Activated CD8-positive, alpha-beta T cell treated with anti-CD3 and anti-CD28 coated beads for 36 hours (primary cell): ENCODE results near the gene ANKRD22. TPM values are rescaled to one million over a fixed set of nuclear protein-coding genes. Genes with fewer than 3 reads are reported as not detected.

ENCODE experiments used
- ATAC-seq: fragments of 200-7000 bp; cut with Tn5 transposase; one replicate; pipeline ENCODE4 v1.10.0; 2021; ENCODE audit warnings: mild to moderate bottlenecking, moderate library complexity
- CTCF ChIA-PET: fragments of 350-600 bp; sonication (Branson Sonifier 250); formaldehyde crosslinking; loops from one replicate; lab custom pipeline; 2021; ENCODE audit warnings: antibody characterized with exemption; lab: Charles Lee
- POLR2A ChIA-PET: fragments of 350-600 bp; sonication (Branson Sonifier 250); formaldehyde crosslinking; loops from one replicate; lab custom pipeline; 2021; ENCODE audit warnings: antibody characterized with exemption; lab: Charles Lee
- DNase-seq: peaks from one replicate; pipeline ENCODE4 v3.0.0-alpha.2; 2020
- H3K27ac Mint-ChIP-seq: one replicate; pipeline ENCODE4 v1.8.0; 2021; ENCODE audit warnings: mild to moderate bottlenecking, mixed read lengths
- H3K27me3 Mint-ChIP-seq: one replicate; pipeline ENCODE4 v1.8.0; 2021; ENCODE audit warnings: mixed read lengths
- H3K36me3 Mint-ChIP-seq: one replicate; pipeline ENCODE4 v1.8.0; 2021; ENCODE audit warnings: low read depth, mixed read lengths
- H3K4me1 Mint-ChIP-seq: one replicate; pipeline ENCODE4 v1.8.0; 2021; ENCODE audit warnings: low read depth, mixed read lengths
- H3K4me3 Mint-ChIP-seq: one replicate; pipeline ENCODE4 v1.8.0; 2021; ENCODE audit warnings: mild to moderate bottlenecking, moderate library complexity, mixed read lengths
- H3K9me3 Mint-ChIP-seq: one replicate; pipeline ENCODE4 v1.8.0; 2021; ENCODE audit warnings: mixed read lengths
- intact Hi-C: fragments of 100-400 bp; cut with micrococcal nuclease; formaldehyde crosslinking; loops from one replicate; pipeline ENCODE4 v1.10.0; 2022
- total RNA-seq, 2 experiments: library from RNA; stranded (reverse); gene quantifications; one replicate each; pipeline ENCODE4 v1.2.3, GENCODE V29; 2021
- TF ChIP-seq, protein P1 (sequence below): fragments of 200-600 bp; IDR thresholded peaks from one replicate; pipeline ENCODE4 v1.8.0; 2022; ENCODE audit warnings: antibody characterized with exemption, mild to moderate bottlenecking

The ANKRD22 gene
- total RNA-seq, 2 experiments from 2014 or later = not detected

DNA sequence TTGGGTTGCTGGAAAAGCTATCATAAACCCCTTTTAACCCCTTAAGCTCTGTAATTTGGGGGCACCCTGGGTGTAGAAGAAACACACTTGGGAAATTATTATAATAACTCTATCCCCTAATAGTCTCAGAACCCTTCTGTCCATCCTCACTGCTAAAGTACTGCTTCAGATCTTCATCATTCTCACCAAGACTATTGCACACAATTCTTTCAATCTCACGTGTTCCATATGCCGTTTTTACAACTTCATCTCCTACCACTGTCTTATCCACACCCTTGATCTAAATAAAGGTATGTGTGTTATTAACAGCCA lies 15.8 kb downstream of the ANKRD22 start:
- POLR2A ChIA-PET = interaction anchor here (0.7 to 1.5 kb wide), 4 partner anchors 52 to 97 kb away, joined by 3 to 4 read pairs (median 4); no protein-coding TSS in a partner anchor
- peak; percentile 2 for ATAC-seq
- TF ChIP-seq, protein P1, sequence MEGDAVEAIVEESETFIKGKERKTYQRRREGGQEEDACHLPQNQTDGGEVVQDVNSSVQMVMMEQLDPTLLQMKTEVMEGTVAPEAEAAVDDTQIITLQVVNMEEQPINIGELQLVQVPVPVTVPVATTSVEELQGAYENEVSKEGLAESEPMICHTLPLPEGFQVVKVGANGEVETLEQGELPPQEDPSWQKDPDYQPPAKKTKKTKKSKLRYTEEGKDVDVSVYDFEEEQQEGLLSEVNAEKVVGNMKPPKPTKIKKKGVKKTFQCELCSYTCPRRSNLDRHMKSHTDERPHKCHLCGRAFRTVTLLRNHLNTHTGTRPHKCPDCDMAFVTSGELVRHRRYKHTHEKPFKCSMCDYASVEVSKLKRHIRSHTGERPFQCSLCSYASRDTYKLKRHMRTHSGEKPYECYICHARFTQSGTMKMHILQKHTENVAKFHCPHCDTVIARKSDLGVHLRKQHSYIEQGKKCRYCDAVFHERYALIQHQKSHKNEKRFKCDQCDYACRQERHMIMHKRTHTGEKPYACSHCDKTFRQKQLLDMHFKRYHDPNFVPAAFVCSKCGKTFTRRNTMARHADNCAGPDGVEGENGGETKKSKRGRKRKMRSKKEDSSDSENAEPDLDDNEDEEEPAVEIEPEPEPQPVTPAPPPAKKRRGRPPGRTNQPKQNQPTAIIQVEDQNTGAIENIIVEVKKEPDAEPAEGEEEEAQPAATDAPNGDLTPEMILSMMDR = peak; percentile 5
- Mint-ChIP-seq H3K4me3 (no peak overlapping the region), H3K9me3 (no peaks in the 10 kb centered on the region), H3K36me3 (no peaks in the 10 kb centered on the region), H3K27ac (no peak overlapping the region), H3K27me3 (no peaks in the 10 kb centered on the region), H3K4me1 (peaks cover 32% of the 10 kb centered on the region)
- intact Hi-C loops = loop anchor here (1.0 to 5.0 kb wide), 4 partner anchors 44 to 381 kb away; partner anchors contain the start of genes FAS and STAMBPL1
- CTCF ChIA-PET = interaction anchor here (0.6 to 11.9 kb wide), 50 partner anchors 9 to 378 kb away, joined by 3 to 432 read pairs (median 6); partner anchors contain the start of genes ANKRD22 and STAMBPL1
- no peak for DNase-seq

DNA sequence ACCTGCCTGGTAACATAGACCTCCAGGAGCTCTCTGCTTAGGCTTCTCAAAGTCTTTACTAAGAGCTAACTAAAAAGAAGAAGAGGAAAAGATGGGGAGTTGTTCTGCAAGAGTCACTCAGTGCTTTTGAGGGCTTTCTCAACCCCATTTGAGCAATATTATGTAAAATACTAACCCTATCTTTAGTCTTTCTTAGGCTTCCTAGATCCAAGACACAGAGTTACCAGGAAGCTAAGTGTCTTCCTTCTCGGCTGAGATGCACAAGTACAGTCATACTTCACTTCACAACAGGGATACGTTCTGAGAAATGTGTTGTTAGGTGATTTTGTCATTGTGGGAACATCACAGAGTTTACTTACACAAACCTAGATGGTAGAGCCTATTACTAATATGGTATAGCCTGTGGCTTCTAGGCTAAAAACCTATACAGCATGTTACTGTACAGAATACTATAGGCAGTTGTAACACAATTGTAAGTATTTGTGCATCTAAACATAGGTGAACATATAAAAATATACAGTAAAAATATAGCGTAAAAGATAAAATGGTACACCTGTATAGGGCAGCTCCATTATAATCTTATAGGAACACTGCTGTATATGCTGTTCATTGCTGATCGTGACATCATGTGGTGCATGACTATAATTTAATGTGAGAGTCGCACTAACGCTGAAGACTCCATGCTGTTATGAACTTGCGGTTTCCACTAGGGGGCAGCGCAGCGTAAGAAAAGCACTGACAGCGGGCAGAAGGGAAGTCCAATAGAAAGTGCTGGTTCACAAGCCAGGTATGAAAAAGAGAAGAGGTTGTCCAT lies 16.3 kb downstream of the ANKRD22 start:
- peaks cover 35% of the 10 kb centered on the region for H3K4me1 Mint-ChIP-seq
- peak; percentile 95 for DNase-seq
- no peak overlapping the region for H3K4me3 Mint-ChIP-seq
- ATAC-seq = peak; percentile 84
- TF ChIP-seq, protein P1 = peak; percentile 86
- no peaks in the 10 kb centered on the region for H3K27me3 Mint-ChIP-seq
- H3K27ac Mint-ChIP-seq = no peak overlapping the region
- H3K9me3 Mint-ChIP-seq = no peaks in the 10 kb centered on the region
- ChIA-PET CTCF (interaction anchor here (0.6 to 11.9 kb wide), 63 partner anchors 9 to 379 kb away, joined by 3 to 432 read pairs (median 5); partner anchors contain the start of genes ANKRD22 and STAMBPL1), POLR2A (interaction anchor here (0.7 to 1.5 kb wide), 8 partner anchors 36 to 98 kb away, joined by 3 to 4 read pairs (median 4); no protein-coding TSS in a partner anchor)
- intact Hi-C loops = loop anchor here (1.0 to 5.0 kb wide), 4 partner anchors 45 to 382 kb away; partner anchors contain the start of genes FAS and STAMBPL1
- H3K36me3 Mint-ChIP-seq = no peaks in the 10 kb centered on the region

DNA sequence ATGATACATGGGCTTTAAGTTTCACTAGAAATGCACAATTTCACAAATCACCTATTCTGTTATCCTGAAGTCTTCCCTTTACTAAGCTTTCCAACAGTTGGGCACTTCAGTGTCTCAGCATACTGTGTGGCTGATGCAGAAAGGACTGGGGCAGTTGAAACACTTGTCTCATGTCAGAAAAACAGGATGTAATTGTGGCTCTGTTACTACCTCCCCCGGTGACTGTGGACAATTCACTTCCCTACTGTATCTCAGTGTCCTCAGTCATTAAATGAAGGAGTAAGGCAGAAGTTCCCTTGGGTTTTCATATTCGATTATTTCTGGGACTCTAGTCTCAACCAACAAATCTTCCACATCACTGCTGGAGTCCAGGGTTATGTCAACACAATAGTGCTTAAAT lies 17.9 kb downstream of the ANKRD22 start:
- Mint-ChIP-seq H3K27me3 (no peaks in the 10 kb centered on the region), H3K27ac (peak overlapping the region; percentile 29), H3K4me1 (peaks cover 37% of the 10 kb centered on the region), H3K4me3 (no peak overlapping the region), H3K36me3 (no peaks in the 10 kb centered on the region), H3K9me3 (no peaks in the 10 kb centered on the region)
- POLR2A ChIA-PET = no interaction called here
- CTCF ChIA-PET = interaction anchor here (0.8 to 11.9 kb wide), 15 partner anchors 10 to 196 kb away, joined by 3 to 432 read pairs (median 12); partner anchors contain the start of gene STAMBPL1
- TF ChIP-seq, protein P1 = no peak
- intact Hi-C loops = no loop called here
- DNase-seq (no peak), ATAC-seq (no peak)

DNA sequence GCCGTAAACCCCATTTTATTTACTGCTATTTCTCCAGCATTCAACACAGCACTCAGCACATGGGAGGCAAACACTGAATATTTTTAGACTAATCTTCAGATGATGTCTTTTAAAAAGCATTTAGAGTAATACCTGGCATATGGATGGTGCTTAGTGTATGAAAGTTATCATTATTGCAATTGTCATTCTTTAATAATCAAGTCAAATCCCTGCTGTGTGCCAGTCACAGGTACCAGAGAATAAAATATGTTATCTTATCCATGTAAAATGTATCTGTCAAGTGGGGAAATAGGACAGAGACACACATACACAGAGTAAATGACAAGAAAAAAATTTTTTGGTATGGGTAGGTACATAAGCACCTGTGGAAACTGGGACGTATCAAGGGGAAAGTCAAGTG lies 18.5 kb downstream of the ANKRD22 start:
- TF ChIP-seq, protein P1 = no peak
- DNase-seq (no peak), ATAC-seq (no peak)
- Mint-ChIP-seq H3K4me1 (peaks cover 43% of the 10 kb centered on the region), H3K9me3 (no peaks in the 10 kb centered on the region), H3K27me3 (no peaks in the 10 kb centered on the region), H3K27ac (peak overlapping the region; percentile 43), H3K36me3 (no peaks in the 10 kb centered on the region), H3K4me3 (no peak overlapping the region)
- intact Hi-C loops = no loop called here
- ChIA-PET CTCF (interaction anchor here (2.6 to 11.9 kb wide), 3 partner anchors 67 to 105 kb away, joined by 9 to 432 read pairs (median 13); no protein-coding TSS in a partner anchor), POLR2A (interaction anchor here (0.6 to 1.0 kb wide), 3 partner anchors 67 to 95 kb away, joined by 3 read pairs; no protein-coding TSS in a partner anchor)
